GM18867 (cell line): ENCODE results near the gene CD36.

Source experiments
- ATAC-seq: cut with Tn5 transposase; IDR thresholded peaks from one replicate; pipeline ENCODE4 v1.9.1; 2021; ENCODE audit warnings: mild to moderate bottlenecking, moderate library complexity; ENCODE audit not compliant: unreplicated experiment

The CD36 gene

DNA sequence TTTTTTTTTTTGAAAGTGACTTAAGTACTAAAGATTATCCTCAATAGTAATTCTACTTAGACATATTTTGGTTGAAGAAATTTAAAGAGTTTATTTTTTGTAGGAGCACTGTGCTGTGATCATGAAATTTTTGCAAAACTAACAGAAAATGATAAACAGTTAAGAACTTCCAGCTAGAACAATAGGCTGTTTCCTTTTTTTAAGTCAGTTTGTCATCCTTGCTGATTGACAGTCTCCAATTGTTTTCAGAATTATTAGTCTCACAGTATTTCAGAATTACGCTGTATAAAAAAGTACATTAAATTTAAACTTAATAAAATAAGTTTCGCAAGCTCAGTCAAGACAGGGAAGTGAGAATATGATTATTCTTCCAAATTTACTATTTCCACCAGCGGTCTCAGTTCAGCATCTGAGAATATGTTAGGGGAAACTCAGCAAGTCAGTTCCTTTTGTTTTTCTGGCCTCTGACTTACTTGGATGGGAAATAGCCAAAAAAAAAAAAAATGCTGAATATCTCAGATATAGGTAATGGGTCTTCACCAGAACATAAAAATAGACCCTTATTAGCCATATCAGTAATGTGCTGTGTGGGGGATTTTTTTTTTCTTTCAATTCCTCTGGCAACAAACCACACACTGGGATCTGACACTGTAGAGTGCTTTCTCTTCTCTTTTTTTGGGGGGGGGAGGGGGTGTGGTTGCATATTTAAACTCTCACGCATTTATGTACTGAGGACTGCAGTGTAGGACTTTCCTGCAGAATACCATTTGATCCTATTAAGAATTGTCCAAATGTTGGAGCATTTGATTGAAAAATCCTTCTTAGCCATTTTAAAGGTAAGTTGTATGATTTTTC, at the start of gene CD36:
Gene CD36, plus strand, starts transcription at position 732 of the 855 bp plus-strand sequence. CDS start 8,099 bp downstream, outside the sequence.
- ATAC-seq = peak; percentile 53

DNA sequence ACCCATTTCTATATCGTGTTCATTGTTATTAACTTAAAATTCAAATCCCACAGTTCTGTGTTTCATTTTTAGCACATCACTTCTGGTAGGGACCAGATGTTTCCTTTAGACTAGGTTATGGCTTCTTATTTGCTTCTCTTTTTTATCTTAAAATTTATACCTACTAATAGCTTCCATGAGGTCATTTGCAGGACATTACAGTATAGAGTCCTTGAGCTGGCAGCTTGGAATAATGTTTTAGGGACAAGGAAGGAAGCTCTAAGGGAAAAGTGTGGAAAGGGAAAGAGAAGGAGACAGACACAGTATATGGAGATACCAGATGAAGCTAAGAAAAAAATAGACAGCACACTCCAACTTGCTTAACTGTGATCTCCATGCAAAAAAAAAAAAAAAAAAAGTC, 48.8 kb upstream of the CD36 start:
- ATAC-seq = no peak

- no peak for ATAC-seq
Measured at GRCh38 chr7:80591654-80592053, 46.8 kb upstream of the CD36 start.

GRCh38 chr7:80593869-80594586, 44.4 kb upstream of the CD36 start:
- no peak for ATAC-seq

DNA sequence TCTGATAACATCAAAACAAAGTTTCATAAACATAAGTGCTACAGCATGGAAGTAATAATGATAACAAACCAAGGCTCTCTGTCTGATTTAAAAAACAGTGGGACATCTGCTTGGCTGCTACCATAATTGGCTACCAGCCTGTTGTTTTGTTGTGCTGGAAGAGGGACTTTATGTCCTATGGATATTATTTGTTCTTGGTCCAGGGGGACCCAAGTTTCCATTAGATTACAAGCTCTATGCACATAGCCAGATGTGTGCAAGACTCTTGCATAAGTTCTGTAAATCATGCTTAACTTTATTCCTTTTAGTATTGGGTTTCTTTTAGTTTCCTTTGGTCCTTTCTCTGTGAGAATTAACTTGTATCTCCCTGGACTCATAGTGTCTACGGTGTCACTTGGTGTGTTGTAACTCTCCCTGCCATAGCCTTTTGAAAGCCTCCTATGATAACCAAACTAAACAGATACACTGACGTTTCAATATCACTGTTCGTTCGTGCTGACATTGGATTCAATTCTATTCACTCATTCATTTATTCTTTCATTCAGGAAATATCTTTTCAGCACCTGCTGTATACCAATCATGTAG, 41.4 kb upstream of the CD36 start:
- no peak for ATAC-seq

GRCh38 chr7:80597875-80598274, 40.6 kb upstream of the CD36 start:
- ATAC-seq = no peak

- ATAC-seq = no peak
Measured at GRCh38 chr7:80600046-80600445, 38.4 kb upstream of the CD36 start.

- ATAC-seq = no peak
Measured at GRCh38 chr7:80601999-80602398, 36.4 kb upstream of the CD36 start.

- no peak for ATAC-seq
Measured at GRCh38 chr7:80603940-80604339, 34.5 kb upstream of the CD36 start.

DNA sequence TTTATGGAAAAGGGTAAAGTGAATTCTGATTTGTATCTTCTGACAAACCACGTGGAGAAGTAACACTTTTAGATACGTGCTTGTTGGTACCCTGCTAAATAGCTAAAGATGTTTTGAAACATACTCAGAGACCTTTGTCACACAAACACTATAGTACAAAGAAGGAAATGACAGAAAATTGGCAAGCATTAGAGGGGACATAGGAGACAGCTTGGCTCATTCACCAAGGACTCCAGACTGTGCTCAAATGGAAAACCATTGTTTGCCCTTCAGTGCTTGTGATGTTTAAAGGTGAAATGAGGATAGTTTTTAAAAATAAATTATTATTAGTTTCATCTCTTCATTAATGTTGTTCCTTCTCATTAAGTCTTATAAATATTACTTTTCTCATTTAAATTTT, 34.0 kb upstream of the CD36 start:
- no peak for ATAC-seq

- no peak for ATAC-seq
Measured at GRCh38 chr7:80607136-80607535, 31.3 kb upstream of the CD36 start.

GRCh38 chr7:80608336-80608735, 30.1 kb upstream of the CD36 start:
- ATAC-seq = no peak

- ATAC-seq = no peak
Measured at GRCh38 chr7:80609751-80610150, 28.7 kb upstream of the CD36 start.

- no peak for ATAC-seq
Measured at GRCh38 chr7:80611353-80611752, 27.1 kb upstream of the CD36 start.

DNA sequence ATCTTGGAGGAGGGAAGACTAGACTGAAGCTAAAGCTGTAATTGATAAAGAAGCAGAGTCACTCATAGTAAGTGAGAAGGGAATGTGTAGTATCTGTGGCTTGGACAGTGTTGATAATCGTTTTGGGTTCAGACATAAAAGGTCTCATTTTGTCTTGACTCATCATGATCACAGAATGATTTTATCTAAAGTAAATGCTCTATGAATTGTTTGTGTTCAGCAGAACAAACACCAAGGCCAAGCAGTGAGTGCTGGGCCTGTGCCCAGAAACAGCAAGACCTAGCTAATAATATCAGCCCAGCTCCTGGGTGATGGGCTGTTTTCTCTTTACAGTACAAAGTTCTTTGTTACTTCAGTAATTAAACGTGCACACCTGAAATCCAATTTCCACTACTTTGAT, 26.7 kb upstream of the CD36 start:
- no peak for ATAC-seq

- no peak for ATAC-seq
Measured at GRCh38 chr7:80612880-80613279, 25.6 kb upstream of the CD36 start.

- ATAC-seq = no peak
Measured at GRCh38 chr7:80613519-80613918, 24.9 kb upstream of the CD36 start.

DNA sequence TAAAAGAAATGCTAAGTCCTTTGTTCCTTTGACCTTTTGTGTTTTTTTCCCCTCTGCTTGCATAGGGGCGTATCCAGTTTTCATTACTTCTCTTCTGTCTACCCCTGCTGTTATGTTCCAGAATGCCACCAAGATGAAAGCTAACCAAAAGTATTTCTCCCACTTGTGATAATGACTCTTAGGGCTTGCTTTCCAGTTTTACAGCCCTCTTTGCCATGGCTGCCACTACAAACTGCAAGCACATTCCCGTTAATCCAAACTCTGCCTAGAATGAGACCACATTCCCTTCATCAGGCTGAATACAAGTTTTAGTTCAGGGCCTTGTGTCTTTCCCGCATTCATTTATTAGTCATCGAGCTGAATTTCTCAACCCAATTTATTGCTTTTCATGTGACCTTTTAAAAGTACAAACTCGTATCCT, 23.6 kb upstream of the CD36 start:
- no peak for ATAC-seq

- no peak for ATAC-seq
Measured at GRCh38 chr7:80618096-80618495, 20.3 kb upstream of the CD36 start.

DNA sequence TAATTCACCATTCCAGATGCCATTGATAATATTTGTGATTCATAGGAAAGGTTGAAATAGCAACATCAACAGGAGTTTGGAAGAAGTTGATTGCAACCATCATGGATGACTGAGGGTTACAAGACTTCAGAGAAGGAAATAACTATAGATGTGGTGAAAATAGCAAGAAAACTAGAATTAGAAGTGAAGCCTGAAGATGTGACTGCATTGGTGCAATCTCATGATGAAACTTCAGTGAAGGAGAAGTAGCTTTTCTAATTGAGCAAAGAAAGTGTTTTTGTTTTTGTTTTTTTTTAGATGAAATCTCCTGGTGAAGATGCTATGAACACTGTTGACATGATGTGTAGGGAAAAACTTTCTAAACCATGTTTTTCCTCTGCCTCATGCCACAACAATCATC, 18.7 kb upstream of the CD36 start:
- no peak for ATAC-seq

DNA sequence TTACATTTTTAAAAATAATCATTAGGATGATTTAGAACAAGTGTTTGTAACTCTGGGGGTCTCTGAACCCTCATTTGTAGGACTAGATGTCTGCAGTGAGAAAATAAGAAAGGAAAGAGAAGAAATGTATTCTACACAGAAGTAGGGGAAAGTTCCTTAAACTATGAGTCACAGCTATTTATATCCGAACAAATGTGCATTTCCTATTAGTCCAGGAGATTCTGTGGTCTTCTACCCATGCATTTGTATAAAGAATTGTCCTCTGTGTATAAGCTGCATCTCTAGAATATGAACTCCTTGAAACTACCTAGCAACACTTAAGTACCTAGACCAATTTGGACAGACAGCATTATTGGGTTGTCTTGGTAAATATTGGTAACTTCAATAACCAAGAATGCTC, 15.9 kb upstream of the CD36 start:
- ATAC-seq = no peak
